ENCODE results near the gene MAP1LC3C. TPM values are rescaled to one million over a fixed set of nuclear protein-coding genes. Genes with fewer than 3 reads are reported as not detected.

Gene MAP1LC3C
- total and polyA plus RNA-seq, 12 donors: 0.26 to 0.61 (median 0.32) TPM; not detected in 6

DNA sequence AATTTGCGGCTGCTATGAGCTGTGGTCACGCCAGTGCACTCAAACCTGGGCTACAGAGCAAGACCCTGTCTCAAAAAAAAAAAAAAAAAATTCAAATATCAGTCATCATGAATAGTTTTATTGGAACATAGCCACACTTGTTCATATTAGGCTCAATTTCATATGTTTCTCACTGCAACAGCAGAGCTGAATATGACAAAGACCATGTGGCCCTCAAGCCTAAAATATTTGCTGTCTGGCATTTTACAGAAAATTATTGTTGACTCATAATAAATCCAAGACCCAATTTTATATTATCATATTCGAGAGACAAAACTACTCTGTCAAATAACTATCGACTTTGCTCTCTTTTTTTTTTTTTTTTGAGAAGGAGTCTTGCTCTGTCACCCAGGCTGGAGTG is 30.3 kb downstream of the MAP1LC3C start:
- no peaks in the 10 kb centered on the region for H3K36me3 ChIP-seq
- no peaks in the 10 kb centered on the region for H3K9me3 ChIP-seq
- intact Hi-C loops (cut with DNase I): no loop called here
- DNase-seq (no peak), ATAC-seq (no peak)
- 42 to 82% methylated on average over 4 of the region's 4 CpGs for WGBS, 2 donors
- H3K4me1 ChIP-seq: no peaks in the 10 kb centered on the region
- TF ChIP-seq, protein P1, sequence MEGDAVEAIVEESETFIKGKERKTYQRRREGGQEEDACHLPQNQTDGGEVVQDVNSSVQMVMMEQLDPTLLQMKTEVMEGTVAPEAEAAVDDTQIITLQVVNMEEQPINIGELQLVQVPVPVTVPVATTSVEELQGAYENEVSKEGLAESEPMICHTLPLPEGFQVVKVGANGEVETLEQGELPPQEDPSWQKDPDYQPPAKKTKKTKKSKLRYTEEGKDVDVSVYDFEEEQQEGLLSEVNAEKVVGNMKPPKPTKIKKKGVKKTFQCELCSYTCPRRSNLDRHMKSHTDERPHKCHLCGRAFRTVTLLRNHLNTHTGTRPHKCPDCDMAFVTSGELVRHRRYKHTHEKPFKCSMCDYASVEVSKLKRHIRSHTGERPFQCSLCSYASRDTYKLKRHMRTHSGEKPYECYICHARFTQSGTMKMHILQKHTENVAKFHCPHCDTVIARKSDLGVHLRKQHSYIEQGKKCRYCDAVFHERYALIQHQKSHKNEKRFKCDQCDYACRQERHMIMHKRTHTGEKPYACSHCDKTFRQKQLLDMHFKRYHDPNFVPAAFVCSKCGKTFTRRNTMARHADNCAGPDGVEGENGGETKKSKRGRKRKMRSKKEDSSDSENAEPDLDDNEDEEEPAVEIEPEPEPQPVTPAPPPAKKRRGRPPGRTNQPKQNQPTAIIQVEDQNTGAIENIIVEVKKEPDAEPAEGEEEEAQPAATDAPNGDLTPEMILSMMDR (IDR thresholded peaks at IDR 0.05): no peak
- H3K27me3 ChIP-seq: no peaks in the 10 kb centered on the region
- no peak overlapping the region for H3K27ac ChIP-seq
- no peak overlapping the region for H3K4me3 ChIP-seq

DNA sequence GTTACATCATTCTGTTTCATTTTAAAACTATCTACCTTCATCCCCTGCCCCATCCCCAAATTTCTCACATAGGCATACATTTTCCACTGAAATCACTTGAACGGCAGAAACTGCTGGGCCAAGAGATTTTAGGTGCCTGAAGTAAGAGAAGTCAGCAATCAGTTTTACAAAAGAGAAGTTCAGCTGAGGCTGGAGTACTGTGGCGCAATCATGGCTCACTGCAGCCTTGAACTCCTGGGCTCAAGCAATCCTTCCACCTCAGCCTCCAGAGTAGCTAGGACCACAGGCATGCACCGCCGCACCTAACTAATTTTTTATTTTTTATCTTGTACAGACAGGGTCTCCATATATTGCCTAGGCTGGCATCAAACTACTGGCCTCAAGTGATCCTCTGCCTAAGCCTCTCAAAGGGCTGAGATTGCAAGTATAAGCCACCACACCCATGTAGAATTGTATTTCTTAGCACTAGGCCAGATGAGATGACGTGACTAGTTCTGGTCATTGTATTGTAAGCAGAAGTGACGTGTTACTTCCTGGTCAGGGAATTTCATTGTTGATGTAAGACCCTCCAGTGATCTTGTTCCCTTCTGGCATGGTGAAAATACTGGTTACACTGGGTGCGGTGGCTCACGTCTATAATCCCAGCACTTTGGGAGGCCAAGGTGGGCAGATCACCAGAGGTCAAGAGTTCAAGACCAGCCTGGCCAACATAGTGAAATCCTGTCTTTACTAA is 34.2 kb downstream of the MAP1LC3C start:
- no peak overlapping the region for H3K4me3 ChIP-seq
- intact Hi-C loops (cut with DNase I): no loop called here
- H3K36me3 ChIP-seq: no peaks in the 10 kb centered on the region
- WGBS, 2 donors: 69 to 72% methylated on average over 8 of the region's 8 CpGs
- DNase-seq (peak in 1 of 2 donors; percentile 18), ATAC-seq (peak in 3 of 8 donors; percentile 39 to 84 (median 62))
- TF ChIP-seq, protein P1 (IDR thresholded peaks at IDR 0.05): no peak
- peak overlapping the region in 1 of 10 donors; percentile 47 for H3K27ac ChIP-seq
- H3K27me3 ChIP-seq: no peaks in the 10 kb centered on the region
- no peaks in the 10 kb centered on the region for H3K9me3 ChIP-seq
- H3K4me1 ChIP-seq: no peaks in the 10 kb centered on the region

DNA sequence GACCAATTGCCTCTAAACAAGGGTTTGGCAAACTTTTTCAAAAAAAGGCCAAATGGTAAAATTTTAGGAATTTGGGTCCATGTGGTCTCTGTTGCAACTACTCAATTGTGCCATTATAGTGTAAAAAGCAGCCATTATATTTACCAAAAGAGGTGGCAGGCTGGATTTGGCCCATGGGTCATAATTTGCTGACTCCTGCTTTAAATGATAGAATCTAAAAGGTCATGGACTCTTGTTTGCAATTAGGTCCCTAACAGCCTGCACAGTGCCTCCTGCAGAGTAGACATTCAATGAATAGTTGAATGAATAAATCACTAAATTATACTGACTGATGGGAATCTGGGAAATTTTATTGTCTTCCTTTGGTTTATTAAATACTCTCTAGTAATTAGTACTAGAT is 35.2 kb downstream of the MAP1LC3C start:
- DNase-seq (no peak), ATAC-seq (no peak)
- Histone ChIP-seq H3K4me3 (no peak overlapping the region), H3K27me3 (no peaks in the 10 kb centered on the region), H3K27ac (no peak overlapping the region), H3K36me3 (no peaks in the 10 kb centered on the region), H3K9me3 (no peaks in the 10 kb centered on the region), H3K4me1 (no peaks in the 10 kb centered on the region)
- intact Hi-C loops (cut with DNase I): no loop called here
- TF ChIP-seq, protein P1 (IDR thresholded peaks at IDR 0.05): no peak

DNA sequence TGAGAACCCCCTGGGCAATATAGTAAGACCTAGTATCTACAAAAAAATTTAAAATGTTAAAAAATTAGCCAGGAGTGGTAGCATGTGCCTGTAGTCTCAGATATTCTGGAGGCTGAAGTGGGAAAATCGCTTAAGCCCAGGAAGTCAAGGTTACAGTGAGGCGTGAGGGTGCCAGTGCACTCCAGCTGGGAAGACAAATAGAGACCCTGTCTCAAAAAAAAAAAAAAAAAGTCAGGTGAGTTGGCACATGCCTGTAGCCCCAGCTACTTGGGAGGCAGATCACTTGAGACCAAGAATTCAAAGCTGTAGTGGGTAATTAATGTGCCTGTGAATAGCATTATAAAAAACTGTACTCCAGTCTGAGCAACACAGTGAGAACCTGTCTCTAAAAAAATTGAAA is 36.7 kb downstream of the MAP1LC3C start:
- no peaks in the 10 kb centered on the region for H3K4me1 ChIP-seq
- no peaks in the 10 kb centered on the region for H3K9me3 ChIP-seq
- intact Hi-C loops (cut with DNase I): no loop called here
- no peak for DNase-seq
- H3K27ac ChIP-seq: no peak overlapping the region
- TF ChIP-seq, protein P1 (IDR thresholded peaks at IDR 0.05): no peak
- H3K4me3 ChIP-seq: no peak overlapping the region
- WGBS, 2 donors: 66 to 70% methylated on average over 2 of the region's 2 CpGs
- ATAC-seq: no peak
- H3K36me3 ChIP-seq: no peaks in the 10 kb centered on the region
- no peaks in the 10 kb centered on the region for H3K27me3 ChIP-seq
